Measurements from ENCODE around the gene GGN.
"Not testable (repeated sequence)": the region's sequence is repeated elsewhere in the genome, so short reads cannot be mapped to it uniquely, and the experiment has no call there.

GGN gene, protein sequence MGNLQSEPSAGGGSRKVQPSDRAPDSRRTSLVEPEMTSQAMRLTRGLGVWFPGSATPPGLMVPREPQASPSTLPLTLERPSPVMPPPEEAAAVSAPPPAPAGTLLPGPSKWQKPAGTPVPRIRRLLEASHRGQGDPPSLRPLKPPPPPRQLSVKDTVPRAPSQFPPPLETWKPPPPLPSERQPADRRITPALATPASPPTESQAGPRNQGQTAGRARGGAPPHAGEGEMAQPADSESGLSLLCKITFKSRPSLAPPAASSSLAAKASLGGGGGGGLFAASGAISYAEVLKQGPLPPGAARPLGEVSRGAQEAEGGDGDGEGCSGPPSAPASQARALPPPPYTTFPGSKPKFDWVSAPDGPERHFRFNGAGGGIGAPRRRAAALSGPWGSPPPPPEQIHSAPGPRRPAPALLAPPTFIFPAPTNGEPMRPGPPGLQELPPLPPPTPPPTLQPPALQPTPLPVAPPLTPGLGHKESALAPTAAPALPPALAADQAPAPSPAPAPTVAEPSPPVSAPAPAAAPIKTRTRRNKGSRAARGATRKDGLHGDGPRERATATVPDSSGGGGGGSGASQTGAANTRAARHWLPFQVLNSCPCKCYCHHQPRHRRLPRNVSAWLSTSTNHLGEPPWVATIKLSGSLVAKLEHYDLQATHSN

DNA sequence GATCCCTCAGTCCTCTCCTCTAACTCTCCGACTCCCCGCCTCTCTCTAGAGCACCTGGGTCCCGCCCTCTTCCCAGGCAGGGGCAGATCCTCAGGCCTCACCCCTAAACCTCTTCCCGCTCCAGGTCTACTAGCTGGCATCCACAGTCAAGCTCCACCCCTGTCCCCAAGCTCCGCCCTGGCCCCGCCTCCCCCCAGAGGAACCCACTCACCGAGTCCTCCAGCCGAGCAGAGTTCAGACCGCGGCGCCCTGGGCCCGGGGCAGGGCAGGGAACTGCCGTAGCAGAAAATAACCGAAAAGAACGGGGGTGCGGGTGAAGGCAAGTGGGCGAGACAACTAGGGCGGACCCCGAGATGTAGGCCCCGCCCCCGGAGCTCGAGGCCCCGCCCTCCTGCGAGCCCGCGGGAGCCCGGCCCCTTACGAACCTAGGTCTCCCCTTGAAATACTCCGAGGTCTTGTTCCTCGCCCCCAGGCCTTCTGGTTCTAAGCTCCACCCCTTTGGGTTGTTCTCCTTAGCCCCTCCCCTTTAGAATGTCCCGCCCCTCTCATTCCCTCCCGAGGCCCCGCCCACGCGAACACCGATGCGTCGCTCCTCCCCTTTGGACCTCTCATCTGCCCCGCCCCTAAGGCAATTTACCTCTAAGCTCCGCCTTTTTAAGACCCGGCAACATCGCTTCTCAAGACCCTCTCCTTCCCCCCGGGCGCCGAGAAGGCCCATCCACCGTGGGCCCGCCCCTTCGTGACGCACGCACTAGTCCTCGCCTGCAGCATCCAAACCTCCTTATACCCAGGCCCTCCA, at the start of gene GGN:
Gene GGN, minus strand, starts transcription at position 485 of the 799 bp plus-strand sequence. CDS start 773 bp downstream, outside the sequence.
- peak; percentile 77 for DNase-seq

DNA sequence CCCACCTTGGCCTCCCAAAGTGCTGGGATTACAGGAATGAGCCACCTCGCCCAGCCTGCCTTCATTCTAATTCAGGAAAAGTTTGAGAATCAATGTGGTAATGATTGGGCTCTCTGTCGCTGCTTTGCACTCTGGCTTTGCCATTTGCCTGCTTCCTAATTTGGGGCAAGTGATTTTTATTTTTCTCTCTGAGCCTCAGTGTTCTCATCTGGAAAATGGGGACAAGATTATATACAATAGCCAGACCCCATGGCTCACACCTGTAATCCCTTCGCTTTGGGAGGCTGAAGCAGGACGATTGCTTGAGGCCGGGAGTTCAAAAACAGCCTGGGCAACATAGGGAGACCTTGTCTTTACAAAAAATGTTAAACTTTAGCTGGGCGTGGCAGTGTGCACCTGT, 49.5 kb upstream of the GGN start:
- DNase-seq, result no peak

DNA sequence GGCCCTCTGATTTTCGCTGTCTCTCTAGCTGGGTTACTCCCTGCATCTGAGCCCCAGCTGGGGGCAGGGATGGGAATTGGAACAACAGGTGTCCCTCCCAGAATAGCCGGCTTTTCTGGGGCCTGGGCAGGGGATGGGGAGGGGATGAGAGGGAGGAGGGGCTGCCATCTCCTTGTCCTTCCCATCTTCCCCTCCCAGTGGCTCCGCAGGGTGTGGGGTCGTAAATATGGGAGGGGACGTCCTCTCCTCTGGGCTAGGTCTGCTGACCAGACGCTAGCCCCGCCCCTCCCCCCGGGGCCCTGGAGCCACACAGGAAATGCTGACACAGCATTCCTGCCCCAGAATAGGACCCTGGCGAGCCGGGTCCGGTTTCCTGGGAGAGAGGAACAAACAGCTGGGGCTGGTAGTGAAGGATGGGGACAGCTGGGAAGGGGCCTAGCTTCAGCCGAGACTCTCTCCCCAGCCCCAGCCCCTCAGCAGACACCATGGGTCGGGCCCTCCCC, 46.8 kb upstream of the GGN start:
- no peak for DNase-seq

DNA sequence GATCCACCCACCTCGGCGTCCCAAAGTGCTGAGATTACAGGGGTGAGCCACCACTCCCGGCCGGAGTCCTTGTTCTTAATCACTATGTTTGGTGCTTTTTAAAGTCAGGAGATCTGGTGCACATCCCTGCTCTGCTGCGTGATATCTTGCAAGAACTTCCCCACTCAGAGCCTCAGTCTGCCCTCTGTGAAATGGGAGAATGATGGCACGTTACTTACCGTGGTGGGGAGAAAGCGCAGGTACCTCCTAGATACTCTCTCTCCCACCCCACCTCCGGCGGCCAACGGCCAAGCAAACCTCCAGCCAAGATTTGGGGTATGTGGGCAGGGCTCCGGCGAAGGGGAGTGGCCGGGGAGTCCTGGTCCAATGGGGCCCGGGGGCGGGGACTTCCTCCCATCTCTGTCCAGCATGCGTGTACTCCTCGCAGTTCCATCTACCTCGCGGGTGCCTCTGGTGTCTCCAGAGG, 45.5 kb upstream of the GGN start, which contains the start of gene RYR1:
Gene RYR1, plus strand, starts transcription at position 424 of the 466 bp plus-strand sequence. CDS start 139 bp downstream, outside the sequence.
- no peak for DNase-seq

DNA sequence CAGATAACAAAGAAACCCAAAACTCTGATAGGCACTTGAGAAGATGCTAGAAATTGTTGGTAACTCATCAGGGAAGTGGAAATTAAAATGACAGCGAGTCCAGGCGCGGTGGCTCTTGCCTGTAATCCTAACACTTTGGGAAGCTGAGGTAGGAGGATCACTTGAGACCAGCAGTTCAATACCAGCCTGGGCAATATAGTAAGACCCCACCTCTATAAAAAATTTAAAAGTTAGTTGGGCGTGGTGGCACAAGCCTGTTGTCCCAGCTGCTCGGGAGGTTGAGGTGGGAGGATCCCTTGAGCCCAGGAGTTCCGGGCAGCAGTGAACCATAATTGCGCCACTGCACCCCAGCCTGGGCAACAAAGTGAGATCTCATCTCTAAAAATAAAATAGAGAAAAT, 43.1 kb upstream of the GGN start:
- no peak for DNase-seq

DNA sequence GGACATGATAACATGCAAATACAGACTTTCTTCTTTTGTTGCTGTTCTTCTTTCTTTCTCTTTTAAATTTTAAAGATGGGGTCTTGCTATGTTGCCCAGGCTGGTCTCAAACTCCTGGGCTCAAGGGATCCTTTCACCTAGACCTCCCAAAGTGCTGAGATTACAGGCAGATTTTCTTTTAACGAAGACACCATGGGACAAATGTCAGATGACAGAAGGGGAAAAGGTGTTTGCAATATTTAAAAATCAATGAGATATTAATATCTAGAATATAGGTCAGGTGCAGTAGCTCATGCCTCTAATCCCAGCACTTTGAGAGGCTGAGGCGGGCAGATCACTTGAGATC, 42.0 kb upstream of the GGN start:
- DNase-seq, result no peak

DNA sequence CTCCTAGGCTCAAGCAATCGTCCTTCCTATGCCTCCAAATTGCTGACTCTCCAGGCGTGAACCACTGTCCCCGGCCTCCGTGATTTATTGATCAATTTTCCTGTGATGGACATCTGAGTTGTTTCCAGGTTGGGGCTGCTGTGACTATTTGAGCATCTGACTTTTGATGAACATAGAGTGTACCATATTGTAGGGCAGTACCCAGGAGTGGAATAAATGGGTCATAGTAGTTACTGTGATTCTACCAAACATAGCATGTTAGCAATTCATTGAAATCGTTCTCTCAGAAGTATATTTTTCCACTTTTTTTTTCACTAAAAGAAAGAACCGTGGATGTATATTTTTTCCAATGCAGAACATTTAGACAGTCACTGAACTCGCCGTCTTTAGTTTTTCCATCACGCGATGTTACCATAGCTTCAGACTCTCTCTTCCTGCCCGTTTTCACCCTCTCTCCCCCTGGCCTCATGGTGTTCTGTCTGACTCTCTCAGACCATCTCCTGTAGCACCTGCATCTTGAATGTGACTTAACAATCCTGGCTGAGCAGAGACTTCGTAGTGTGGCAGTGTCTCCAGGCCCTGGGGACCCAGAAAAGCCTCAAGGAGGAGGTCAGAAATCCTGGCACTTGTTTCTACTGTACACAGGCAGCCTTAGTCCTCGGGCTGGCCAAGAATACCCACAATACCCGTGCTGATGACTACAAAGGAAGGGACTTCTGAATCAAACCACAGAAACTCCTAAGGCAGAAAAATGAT, 41.4 kb upstream of the GGN start:
- no peak for DNase-seq

DNA sequence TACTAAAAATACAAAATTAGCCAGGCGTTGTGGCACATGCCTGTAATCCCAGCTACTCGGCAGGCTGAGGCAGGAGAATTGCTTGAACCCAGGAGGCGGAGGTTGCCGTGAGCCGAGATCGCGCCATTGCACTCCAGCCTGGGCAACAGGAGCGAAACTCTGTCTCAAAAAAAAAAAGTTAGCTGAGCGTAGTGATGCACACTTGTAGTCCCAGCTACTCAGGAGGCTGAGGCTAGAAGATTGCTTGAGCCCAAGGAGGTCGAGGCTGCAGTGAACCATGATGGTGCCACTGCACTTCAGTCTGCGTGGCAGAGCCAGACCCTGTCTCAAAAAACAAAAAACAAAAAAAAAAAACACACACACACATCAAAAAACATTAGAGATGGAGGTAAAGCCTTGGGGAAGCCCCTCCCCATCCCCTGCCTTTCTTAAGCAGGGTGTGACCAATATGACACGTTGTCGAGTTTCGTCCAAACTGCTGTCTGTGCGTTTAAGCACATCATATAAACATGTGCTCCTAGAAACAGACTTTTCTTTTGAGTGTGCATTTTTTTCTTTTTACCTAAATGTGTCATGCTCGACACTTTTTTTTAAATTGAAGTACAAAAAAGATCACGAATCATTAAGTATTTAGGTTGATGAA, 39.3 kb upstream of the GGN start:
- not testable (repeated sequence) for DNase-seq

DNA sequence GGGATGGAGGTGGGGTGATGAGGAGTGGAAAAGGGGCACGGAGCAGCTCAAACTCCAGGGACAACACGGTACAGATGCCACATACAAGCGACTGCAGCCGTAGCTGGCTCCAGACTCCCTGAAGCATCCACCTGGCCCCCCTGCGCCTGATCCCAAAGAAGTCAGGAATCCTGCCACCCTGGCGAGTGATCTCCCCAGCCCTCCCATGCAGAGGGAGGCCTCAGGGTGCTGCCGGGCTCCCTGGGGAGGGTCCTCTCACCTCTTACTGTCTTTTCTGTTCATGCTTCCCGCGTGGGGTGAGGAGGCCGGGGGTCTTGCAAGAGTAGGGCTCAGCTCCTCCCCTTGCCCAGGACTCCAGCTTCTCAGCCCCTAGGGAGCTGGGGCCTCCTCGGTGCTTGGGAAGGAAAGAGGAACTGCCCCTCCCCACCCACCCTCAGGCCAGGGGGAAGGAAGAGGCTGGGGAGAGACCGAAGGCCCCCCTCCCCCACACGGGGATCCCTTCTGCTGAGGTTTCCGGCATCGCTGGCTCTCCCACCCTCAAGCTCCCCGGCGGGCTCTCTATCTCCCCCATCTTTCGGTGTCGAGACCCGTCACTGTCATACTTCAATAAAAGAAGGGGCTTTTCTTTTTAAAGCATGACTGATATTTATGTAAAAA, 38.1 kb upstream of the GGN start, which contains the start of gene RASGRP4:
Gene RASGRP4, minus strand, starts transcription at position 410 of the 657 bp plus-strand sequence. Its CDS starts 128 bp downstream, at position 282.
- DNase-seq, result no peak

DNA sequence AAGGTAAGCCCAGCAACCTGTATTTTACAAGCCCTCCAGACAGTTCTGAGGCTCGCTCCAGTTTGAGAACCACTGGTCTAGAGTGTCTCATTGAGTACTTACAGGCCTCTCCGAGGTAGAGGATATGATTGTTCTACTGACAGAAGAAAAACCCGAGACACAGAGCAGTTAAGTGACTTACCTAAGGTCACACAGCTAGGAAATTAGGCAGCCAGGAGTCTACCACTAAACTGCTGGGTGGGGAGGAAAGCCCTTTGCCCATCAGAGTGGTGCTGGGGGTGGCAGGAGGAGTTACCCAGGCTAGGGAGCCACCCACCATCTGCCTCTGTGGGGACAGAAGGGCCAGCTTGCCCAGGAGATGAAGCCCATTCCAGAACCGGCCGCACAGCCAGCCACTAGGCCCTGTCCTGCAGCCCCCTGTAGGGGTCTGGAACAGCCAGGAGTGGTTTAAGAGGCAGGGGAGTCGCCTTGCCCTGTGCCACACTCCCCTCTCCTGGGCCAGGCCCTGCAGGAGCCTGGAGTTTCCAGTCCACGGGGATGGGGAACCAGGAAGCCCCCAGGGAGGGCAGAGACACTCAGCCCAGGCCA, 37.5 kb upstream of the GGN start:
- DNase-seq, result no peak

DNA sequence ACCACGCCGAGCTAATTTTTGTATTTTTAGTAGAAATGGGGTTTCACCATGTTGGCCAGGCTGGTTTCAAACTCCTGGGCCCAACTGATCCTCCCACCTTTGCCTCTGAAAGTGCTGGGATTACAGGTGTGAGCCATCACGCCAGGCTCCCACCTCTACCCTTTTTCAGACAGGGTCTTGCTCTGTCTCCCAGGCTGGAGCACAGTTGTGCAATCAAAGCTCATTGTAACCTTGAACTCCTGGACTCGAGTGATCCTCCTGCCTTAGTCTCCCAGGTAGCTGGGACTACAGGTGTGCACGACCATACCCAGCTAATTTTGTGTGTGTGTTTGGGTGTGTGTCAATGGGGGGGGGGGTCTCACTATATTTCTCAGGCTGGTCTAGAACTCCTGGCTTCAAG, 36.4 kb upstream of the GGN start:
- no peak for DNase-seq

DNA sequence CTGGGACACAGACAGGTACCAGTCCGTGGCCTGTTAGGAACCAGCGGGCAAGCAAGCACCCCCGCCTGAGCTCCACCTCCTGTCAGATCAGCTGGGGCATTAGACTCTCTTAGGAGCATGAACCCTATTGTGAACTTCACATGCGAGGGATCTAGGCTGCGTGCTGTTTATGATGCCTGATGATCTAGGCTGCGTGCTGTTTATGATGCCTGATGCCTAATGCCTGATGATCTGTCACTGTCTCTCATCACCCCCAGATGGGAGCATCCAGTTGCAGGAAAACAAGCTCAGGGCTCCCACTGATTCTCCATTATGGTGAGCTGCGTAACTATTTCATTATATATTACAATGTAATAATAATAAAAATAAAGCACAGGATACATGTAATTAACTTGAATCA, 34.6 kb upstream of the GGN start:
- DNase-seq, result no peak

DNA sequence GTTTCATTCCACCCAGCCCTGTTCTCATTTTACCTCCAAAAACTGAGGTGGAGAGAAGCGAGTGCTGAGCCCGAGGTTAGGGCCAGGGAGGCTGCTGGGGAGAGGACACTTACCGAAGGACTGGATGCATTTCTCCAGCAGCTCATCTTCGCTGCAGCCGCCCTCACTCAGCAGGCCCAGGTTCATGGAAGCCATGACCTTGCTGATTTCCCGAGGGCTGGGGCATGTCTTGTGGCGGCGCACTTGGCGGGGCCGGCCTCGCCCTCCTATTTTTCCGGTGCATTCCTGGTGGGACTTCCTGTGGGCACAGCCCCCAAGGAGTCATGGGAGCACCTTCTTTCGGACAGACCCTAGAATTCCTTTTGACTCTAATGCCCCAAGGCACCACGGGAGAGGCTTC, 34.0 kb upstream of the GGN start:
- DNase-seq, result no peak

DNA sequence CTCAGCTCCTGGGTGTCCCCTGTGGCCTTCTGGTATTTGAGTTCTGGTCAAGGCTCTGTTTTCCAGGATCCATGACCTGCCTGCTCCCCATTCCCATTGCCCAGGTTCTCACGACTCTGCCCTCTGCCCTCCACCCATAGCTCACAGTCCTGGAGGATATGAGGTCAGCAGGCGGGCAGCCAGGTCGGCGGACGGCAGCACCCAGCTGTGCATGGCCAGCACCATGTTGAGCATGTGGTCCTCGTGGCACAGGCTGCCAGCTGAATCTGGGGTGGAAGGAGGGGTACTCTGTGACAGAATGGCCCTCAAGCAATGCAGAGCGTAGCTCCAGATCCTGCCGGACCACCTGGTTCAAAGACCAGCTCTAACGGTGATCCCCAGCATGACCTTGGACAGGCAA, 33.1 kb upstream of the GGN start:
- DNase-seq, result no peak

DNA sequence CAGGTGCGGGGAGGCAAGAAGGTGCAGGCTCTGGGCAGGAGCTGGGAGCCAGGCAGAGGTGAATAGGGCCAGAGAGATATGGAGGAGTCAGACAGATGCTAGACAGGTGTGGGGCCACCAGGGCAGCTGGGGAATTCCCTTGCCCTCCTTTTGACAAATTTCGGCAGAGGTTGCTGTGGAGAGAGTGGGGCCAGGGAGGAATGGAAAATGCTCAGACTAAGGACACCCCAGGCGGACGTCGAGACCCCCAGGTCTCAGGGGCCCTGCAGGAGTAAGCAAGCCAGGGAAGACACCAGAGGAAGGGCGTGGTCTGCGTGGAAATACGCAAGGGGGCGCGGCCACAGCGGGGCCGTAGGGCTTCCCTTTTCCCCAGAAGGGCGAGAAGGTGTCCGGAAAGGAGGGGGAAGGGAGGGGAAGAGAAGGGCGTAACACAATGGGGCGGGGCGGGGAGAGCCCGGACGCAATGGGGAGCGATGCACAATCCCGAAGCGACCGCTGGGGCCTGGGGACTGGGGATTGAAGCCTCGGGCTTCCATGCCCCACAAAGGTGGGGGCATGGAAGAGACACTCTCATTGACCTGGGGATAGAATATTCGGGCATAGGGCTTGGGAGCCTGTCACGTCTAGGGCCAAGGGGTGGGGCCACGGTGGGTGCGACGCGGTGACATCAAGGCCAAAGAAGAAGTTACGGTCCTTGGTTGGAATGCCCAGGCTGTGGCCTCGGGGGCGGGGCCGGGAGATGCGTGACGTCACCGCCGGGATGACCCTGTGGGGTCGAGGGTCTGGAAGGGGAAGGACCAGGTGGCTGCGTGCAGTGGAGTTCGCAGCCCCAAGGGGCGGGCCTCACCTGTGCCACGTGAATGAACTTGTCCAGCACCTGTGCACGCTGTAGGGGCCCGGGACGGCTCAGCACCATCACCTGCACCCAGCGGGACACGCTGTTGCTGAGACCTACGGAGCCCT, 30.0 kb upstream of the GGN start:
- DNase-seq, result peak; percentile 25

DNA sequence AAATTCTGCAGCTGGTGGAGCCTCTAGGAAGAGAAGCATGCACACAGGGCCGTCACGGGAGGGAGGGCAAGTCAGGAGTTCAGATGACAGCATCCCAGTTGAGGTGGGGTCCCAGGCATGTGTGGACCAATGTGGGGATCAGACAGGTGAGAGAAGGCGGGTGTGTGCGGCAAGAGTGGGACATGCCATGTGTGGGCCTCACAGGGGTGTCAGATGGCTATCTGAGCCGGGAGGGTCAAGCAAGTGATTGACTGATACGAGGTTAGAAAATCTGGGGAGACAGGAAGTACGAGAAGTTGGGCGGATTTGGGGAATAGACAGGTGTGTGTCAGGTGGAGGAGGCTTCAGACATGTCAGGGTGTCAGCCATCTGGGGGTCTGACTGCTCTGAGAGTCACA, 29.3 kb upstream of the GGN start:
- DNase-seq, result no peak

DNA sequence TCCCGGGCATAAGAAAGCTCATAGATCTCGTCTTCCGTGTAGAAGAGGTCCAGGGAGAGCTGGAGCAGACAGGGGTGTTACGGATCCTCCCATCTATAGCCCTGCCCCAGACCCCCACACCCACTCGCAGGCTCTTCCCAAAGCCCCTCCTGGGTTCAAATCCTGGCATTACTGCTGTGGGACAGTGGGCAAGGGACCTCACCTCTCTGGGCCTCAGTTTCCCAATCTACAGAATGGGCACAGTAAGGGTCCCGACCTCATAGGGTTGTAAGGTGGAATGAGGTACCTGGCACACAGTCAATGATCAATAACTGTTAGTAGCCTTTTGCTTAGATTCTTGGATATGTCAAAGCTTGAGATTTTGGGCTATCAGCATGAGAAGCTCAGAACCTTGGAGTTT, 25.6 kb upstream of the GGN start:
- DNase-seq, result no peak

DNA sequence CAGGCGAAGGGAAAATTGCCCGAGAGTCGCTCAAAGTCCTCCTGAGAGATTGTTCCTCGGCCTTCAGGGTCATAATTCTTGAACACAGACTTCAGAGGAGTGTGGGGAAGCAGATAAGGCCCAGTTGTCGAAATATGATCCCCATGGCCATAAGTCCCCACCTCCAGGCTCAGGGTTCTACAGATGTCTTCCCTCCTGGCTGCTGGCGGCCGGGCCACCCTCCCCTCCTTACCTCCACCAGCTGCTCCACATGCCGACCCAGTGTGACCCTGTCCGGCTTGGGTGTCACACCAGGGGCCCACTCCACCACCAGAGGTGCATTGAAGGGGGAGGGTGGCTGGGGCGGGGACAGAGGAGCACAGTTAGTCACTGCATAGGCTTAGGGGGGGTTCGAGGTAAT, 25.1 kb upstream of the GGN start:
- no peak for DNase-seq

DNA sequence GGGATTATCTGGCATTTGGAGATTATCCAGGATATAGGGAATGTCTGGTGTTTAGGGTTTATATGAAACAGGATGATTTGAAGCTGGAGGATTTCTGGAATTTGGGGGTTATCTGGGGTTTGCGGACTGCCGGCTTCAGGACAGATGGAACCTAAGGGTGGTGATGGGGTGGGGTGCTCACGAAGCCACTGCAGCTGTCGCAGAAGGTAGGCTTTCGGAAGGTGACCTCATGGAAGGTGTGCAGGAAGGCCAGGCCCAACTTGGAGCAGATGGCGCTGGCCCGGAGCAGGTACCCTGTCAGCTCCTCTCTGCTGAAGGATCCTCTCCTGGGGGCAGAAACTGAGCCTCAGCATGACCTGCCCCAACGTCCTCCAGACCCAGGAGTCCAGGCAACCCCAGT, 24.7 kb upstream of the GGN start:
- no peak for DNase-seq

DNA sequence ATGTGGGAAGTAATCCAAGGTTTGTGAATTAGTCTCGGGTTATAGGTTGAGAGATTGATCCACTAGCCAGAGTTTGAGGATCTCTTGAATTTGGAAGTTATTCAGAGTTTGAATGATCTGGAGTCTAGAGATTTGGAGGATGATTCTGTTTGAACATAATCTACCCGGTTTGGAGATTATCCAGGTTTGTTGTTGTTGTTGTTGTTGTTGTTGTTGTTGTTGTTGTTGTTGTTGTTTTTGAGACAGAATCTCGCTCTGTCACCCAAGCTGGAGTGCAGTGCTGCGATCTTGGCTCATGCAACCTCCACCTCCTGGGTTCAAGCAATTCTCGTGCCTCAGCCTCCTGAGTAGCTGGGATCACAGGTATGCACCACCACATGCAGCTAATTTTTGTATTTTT, 24.1 kb upstream of the GGN start:
- not testable (repeated sequence) for DNase-seq
